NCI-H1092 treated with DMSO at 0.1 percent for 48 hours (cell line): ENCODE results near the gene ZNF276.
A peak's percentile ranks its signal among the peaks of the same experiment; 100 is the strongest.
"Not testable (repeated sequence)": the region's sequence is repeated elsewhere in the genome, so short reads cannot be mapped to it uniquely, and the experiment has no call there.

Experiments
- DNase-seq: peaks from one replicate; lab custom pipeline; 2025; lab: John Stamatoyannopoulos, UW

ZNF276 gene

GRCh38 chr16:89696670-89697128 lies 24.6 kb upstream of the ZNF276 start:
- no peak for DNase-seq

GRCh38 chr16:89697161-89697615 lies 24.1 kb upstream of the ZNF276 start:
- DNase-seq: peak; percentile 68

GRCh38 chr16:89697616-89698331 lies 23.6 kb upstream of the ZNF276 start:
- peak; percentile 52 for DNase-seq

GRCh38 chr16:89698717-89699116 lies 22.6 kb upstream of the ZNF276 start:
- not testable (repeated sequence) for DNase-seq

- DNase-seq: not testable (repeated sequence)
These were observed 21.7 kb upstream of the ZNF276 start for GRCh38 chr16:89699629-89700099.

- DNase-seq: peak; percentile 95
These were observed 21.2 kb upstream of the ZNF276 start for GRCh38 chr16:89700100-89700648.

GRCh38 chr16:89700649-89701424 lies 20.5 kb upstream of the ZNF276 start:
- peak; percentile 31 for DNase-seq

GRCh38 chr16:89701425-89702406 lies 19.6 kb upstream of the ZNF276 start, which contains the start of gene SPATA2L:
Gene SPATA2L, minus strand, starts transcription at chr16:89701705. Its CDS starts 473 bp downstream, at chr16:89701232.
- DNase-seq: peak; percentile 97

- DNase-seq: no peak
These were observed 17.1 kb upstream of the ZNF276 start for GRCh38 chr16:89704281-89704680.

GRCh38 chr16:89705006-89705405 lies 16.3 kb upstream of the ZNF276 start:
- DNase-seq: no peak

- DNase-seq: no peak
These were observed 14.6 kb upstream of the ZNF276 start for GRCh38 chr16:89706518-89707260.

- no peak for DNase-seq
These were observed 13.6 kb upstream of the ZNF276 start for GRCh38 chr16:89707695-89708094.

GRCh38 chr16:89708481-89708931 lies 12.8 kb upstream of the ZNF276 start:
- no peak for DNase-seq

- DNase-seq: no peak
These were observed 12.2 kb upstream of the ZNF276 start for GRCh38 chr16:89709166-89709565.

GRCh38 chr16:89709716-89710432 lies 11.5 kb upstream of the ZNF276 start:
- no peak for DNase-seq

- DNase-seq: no peak
These were observed 10.4 kb upstream of the ZNF276 start for GRCh38 chr16:89710709-89711564.

- DNase-seq: peak; percentile 36
These were observed 9.6 kb upstream of the ZNF276 start for GRCh38 chr16:89711601-89712273.

GRCh38 chr16:89712274-89712781 lies 9.0 kb upstream of the ZNF276 start:
- peak; percentile 14 for DNase-seq
